Measurements from ENCODE around the gene RASAL2.

The RASAL2 gene

GRCh38 chr1:178528953-178529335, 435.0 kb downstream of the RASAL2 start:
- DNase-seq: no peak

- no peak for DNase-seq
These were observed 435.6 kb downstream of the RASAL2 start for GRCh38 chr1:178529364-178530036.

DNA sequence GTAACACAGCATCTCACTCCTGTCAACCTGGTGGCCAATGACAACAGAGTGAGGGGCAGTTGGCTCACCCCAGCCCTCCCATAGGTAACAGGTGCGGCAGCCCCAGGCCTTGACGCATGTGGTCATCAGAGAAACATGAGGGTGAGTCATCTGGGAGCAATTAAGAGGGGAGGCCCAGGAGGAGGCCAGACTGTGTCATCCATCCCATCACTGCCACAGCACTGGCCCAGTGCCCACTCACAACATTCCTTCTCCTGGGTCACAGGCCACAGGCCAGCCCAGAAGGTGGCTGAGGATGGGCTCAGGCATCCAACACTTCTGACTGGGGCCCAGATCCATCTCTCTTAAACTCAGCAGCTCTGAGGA, 436.1 kb downstream of the RASAL2 start:
- no peak for DNase-seq

DNA sequence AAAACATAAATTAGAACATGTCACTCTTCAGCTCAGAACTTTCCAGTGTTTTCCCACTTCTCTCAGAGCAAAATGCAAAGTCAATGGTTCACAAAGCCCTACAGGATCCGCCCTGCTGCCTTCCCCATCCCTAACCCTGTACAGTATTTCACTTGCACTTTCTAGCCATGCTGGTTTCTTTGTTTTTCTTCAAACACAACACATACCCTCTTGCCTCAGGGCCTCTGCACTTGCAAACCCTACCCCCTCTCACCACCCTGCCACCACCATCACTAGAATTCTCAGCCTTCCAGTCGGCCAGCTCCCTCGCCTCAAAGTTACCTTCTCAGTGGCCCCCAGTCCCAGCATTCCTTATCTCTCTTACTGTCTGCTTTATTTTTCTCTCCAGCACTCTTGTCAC, 436.6 kb downstream of the RASAL2 start:
- no peak for DNase-seq

DNA sequence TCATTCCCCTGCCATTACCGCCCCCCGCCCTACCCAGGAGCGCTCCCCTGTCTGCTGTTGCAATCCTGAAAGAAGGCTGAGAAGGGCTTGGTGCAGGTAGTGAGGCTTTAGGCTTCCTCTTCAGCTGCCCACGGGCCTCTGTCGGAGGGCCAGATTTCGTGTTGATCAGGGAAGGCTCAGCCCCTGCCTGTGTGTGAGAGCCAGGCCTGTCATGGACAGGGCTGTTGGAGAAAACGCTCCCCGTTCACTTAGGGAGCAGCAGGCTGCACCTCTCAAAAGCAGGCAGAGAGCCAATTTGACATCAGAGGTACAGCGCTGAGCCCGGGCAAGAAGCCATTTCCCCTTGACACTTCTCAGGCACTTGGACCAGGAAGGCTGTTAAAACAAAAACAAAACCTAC, 438.0 kb downstream of the RASAL2 start:
- peak; percentile 29 for DNase-seq

DNA sequence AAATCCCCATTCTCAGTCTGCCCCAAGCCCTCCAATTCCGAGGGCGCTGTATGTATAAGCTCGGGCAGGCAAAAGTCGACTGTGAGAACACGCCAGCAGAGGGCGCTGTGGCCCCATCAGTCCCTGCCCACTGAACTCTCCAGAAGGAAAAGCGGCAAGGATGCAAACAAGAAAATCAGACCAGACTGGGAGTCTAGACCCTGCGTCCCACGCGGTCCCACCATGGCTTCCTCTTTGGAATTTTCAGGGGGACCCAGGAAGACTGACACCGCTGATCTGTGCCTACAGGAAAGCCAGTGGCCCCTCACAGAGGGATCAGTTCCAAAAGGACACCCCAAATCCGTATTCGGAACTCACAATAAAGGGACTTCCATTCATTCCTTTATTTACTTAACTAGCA, 438.5 kb downstream of the RASAL2 start:
- peak; percentile 39 for DNase-seq

DNA sequence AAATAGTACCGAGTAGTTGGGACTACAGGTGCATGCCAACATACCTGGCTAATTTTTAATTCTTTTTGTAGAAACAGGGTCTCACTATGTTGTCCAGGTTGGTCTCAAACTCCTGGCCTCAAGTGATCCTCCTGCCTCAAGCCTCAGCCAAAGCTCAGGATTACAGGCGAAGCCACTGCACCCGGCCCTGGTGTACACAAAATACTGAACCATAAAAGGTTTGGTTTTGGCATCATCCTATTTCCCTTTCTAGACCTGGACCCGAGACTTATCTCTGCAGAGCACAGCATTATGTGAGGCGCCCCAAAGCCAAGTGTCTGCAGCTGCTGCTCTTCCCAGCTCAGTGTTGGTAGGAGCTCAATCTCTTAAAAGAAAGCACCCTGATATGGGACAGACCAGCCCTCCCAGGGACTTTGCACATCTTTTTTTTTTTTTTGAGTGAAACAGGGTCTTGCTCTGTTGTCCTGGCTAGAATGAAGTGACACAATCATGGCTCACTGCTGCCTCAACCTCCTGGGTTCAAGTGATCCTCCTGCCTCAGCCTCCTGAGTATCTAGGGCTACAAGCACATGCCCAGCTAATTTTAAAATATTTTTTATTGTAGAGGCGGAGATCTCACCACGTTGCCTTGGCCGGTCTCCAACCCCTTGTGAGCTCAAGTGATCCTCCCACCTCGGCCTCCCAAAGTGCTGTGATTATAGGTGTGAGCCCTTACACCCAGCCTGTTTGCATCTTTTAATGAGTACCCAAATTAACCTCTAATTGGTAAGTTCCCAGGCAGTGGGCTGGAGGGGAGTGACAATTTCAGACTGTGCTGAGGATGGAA, 439.4 kb downstream of the RASAL2 start:
- DNase-seq: no peak

All from NCI-H2171 (cell line).